Urothelium cell line (cell line): Measurements from ENCODE around the gene TAF4.

Source experiments
- DNase-seq: peaks from one replicate; pipeline ENCODE4 v3.0.0; 2011; ENCODE audit warnings: low spot score, mixed read lengths
- FAIRE-seq: peaks from 2 replicates; lab custom pipeline; 2011; peaks lifted over from hg19 to GRCh38; lab: Jason Lieb, UNC

Gene TAF4

GRCh38 chr20:61936701-61937131 lies 129.0 kb downstream of the TAF4 start:
- FAIRE-seq, result no peak
- no peak for DNase-seq

DNA sequence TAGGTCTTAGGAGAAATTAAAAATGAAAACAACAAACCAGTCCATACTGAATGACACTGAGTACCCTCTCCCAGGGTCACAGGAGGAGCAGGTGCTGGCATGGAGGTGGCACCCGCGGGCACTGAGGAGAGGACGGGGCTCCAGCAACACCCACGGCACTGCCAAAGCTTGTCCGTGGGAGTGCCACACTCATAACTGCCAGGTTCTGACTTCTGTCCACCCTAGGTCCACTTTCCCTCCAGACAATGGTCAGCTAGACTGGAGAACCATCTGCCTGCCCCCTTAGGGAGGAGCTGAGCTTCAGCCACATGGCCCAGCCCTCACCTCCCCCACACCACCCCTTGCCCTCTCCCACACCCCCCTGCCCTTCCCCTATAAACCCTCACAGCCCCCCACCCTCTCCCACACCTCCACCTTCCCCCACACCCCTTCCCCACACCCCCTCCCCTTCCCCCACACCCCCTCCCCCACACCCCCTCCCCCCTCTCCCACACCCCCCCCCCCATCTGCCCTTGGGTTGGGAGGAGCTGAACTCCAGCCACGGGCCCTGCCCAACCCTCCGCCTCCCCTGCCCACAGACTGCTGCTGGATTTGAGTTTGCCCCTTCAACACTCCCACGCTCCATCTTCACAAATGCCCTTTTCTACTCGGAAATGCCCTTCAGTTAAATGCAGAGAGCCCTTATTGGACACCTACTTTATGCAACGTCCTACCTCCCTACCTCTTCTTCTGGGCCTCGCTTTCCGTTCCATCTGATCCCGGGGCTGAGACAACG lies 129.6 kb downstream of the TAF4 start:
- DNase-seq (no peak), FAIRE-seq (no peak)

GRCh38 chr20:61934716-61935530 lies 130.8 kb downstream of the TAF4 start:
- FAIRE-seq (no peak), DNase-seq (no peak)

GRCh38 chr20:61933951-61934715 lies 131.5 kb downstream of the TAF4 start:
- FAIRE-seq (no peak), DNase-seq (no peak)

GRCh38 chr20:61933481-61933950 lies 132.2 kb downstream of the TAF4 start:
- DNase-seq (no peak), FAIRE-seq (no peak)

DNA sequence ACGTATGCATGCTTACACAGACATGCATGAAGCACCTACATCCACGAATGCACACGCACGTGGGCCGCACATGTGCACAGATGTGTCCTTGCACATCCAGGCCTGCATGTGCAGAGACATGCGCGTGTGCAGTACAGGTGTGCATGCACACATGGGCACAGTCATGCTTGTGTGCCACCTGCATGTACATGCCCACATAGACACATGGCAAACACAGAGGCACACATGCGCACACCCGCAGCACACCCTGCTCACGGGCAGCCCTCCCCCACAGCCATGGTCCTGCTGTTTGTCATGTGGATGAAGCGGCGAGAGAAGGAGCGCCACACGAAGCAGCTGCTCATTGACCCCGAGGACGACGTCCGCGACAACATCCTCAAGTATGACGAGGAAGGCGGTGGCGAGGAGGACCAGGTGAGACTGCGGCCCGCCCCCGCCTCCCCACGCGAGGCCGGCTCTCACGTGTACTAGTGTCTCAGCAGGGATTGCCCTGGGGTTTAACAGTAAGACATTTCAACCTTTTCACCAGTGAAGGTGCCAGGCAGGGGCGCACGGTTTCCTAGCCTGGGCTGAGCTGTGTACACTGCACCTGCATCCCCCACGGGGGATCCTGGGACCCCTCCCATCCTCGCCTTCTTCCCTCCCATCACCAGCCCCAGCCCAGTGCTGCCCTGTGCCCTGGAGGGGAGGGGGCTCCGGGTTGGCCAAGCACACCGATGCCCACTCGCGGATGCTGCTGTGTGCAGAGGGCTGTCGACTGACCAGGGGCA lies 132.8 kb downstream of the TAF4 start:
- FAIRE-seq, result no peak

DNA sequence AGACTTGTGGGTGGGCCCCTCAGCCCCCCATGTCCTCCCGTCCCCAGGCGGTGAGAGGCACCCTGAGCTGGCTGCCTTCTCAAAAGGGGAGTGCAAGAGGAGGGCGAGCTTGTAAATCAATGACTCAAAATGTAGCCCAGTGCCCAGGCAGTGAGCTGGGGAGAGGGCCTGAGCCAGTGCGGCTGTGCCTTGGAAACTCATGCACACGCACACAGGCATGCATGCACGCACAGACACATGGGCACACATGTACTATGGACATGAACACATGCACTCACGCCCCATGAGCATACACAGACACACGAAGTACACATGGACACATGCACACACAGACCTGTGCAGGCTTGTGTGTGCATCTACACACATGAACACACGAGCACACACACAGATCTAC lies 133.5 kb downstream of the TAF4 start:
- peak; percentile 99 for FAIRE-seq

More for the DNA sequence above, 132.8 kb downstream of the TAF4 start:
- DNase-seq, result no peak

DNA sequence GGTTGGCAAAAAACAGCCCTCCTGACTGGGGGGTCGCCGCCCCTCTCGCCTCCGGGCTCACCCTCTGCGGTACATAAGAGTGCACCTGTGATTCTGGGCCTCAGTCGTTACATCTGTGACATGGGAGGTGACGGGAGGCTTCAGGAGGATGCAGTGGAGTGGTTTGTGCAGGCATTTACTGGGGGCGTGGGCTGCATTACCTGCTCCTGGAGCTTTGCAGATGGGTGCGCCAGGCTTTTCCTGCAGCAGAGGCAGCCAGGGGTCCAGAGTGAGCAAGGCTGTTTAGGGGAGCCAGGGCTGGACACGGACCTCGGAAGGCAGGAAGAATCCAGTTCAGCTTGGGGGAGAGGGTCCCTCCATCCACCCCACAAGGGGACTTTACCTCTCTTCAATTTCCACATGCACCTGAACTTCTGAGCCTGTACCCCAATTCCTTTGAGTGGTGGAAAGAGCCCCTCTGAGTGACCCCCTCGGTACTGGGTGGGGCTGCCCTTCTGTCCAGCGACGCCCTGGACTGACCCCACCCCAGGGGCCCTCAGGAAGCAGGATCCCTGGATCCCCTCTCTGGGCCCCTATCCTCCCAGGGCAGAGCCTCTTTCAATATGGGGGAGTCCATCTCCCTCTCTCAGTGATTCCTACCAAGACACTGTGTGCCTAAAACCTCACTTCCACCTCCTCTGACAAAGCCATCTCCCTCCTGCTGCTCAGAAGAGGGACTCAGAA lies 134.0 kb downstream of the TAF4 start:
- DNase-seq (no peak), FAIRE-seq (no peak)

More for the DNA sequence above, 133.5 kb downstream of the TAF4 start:
- DNase-seq, result no peak

GRCh38 chr20:61930776-61931475 lies 134.8 kb downstream of the TAF4 start:
- FAIRE-seq, result no peak
- DNase-seq, result no peak

DNA sequence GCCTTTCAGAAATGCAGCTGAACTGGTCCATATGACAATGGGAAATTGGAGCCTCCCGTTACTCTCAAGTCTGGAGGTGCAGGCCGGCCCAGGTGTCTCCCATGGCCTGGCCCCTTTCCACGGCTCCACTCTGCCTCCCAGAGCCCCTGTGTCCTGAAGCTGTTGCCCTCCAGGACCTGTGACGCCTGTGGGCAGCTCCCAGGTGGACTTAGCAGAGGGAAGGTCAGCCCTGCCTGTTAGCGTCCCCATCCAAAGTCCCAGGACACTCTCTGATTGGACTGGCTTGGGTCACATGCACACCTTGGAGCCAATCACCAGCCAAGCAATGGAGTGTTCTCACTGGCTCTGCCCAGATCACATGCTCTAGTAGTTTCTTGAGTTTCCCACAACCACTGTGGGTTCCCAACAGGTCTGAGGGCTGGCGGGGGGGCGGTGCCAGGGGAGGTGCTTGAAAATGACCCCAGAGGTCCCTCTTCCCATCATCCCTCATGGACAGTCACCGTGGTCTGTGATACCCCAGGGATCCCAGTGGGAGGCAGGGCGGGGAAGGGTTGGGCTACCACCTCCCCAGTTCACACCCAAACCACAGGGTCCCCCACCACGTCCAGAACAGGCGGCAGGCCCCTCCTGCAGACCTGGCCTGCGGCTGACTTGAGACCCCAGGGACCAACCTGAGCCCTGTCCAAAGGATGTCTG lies 135.6 kb downstream of the TAF4 start:
- DNase-seq (no peak), FAIRE-seq (no peak)

- FAIRE-seq (no peak), DNase-seq (no peak)
Measured at GRCh38 chr20:61929561-61929960, 136.1 kb downstream of the TAF4 start.

GRCh38 chr20:61927826-61928541 lies 137.7 kb downstream of the TAF4 start:
- FAIRE-seq, result peak; percentile 78
- no peak for DNase-seq

DNA sequence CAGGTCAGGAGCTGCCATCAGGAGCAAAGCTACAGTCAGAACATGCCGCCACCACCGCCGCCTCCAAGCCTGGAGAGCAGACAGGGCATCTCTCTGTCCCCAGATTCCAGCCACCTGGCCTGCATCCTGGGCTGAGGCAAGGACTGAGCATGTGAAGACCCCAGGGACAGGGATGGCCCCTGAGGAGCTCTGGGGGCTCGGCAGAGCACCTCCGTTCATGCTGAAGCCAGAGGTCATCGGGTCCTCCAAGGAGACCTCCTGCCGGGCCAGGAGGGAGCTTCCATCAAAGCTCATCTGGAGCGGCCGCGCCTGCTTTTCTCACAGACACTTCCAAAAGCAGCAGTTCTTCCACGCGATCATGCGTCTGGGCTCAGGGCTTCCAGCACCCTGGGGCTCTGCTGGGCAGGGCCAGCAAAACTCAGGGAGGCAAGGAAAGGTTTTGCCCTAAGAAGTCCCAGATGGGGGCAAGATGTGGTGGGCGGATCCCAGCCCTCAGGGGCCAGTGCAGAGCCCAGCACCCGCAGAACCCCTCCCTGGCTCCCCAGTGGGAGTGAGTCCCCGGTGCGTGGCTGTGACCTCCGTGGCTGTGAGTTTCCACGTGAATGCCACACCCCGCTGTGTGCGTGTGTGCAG lies 138.4 kb downstream of the TAF4 start:
- no peak for FAIRE-seq
- no peak for DNase-seq

DNA sequence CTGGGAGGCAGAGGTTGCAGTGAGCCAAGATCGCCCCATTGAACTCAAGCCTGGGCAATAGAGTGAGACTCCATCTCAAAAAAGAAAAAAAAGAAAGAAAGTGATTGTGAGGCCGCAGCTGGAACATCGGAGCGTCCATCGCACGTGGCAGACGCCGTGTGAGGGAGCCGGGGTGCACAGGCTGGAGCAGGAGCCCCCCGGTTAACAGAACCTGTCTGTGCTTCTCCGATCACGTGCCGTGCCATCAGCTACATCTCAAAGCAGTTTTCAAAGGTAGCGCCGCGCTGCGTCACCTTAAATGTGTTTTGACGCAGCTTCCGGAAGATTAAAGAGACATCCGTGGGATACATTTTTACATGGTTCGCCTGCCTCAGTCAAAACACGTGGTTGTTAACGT lies 138.9 kb downstream of the TAF4 start:
- FAIRE-seq (peak; percentile 50), DNase-seq (no peak)

GRCh38 chr20:61926253-61926613 lies 139.4 kb downstream of the TAF4 start:
- FAIRE-seq (no peak), DNase-seq (no peak)

- FAIRE-seq, result peak; percentile 97
- peak; percentile 96 for DNase-seq
Measured at GRCh38 chr20:61925555-61926252, 140.0 kb downstream of the TAF4 start.
